GM12891 (cell line): ENCODE measurements around the gene CABYR.
"Not testable (repeated sequence)": the region's sequence is repeated elsewhere in the genome, so short reads cannot be mapped to it uniquely, and the experiment has no call there.

ENCODE experiments used
- DNase-seq: peaks from one replicate; pipeline ENCODE4 v3.0.0; 2011; ENCODE audit warnings: low spot score; ENCODE audit not compliant: insufficient read length
- FAIRE-seq: peaks from 2 replicates; lab custom pipeline; 2011; peaks lifted over from hg19 to GRCh38; lab: Jason Lieb, UNC
- PAX5 ChIP-seq: IDR thresholded peaks from 2 replicates; pipeline ENCODE4 v1.6.1; 2011; ENCODE audit warnings: low read length, moderate library complexity, mild to moderate bottlenecking; ENCODE audit not compliant: insufficient read depth, severe bottlenecking
- POLR2A ChIP-seq: IDR thresholded peaks from 2 replicates; pipeline ENCODE4 v1.6.1; 2011; ENCODE audit warnings: low read depth, low read length, control low read depth
- POLR2AphosphoS5 ChIP-seq: IDR thresholded peaks from 2 replicates; pipeline ENCODE4 v1.6.1; 2011; ENCODE audit warnings: low read depth, low read length, control low read depth
- POU2F2 ChIP-seq: IDR thresholded peaks from 2 replicates; pipeline ENCODE4 v1.6.1; 2011; ENCODE audit warnings: low read depth, mild to moderate bottlenecking, control low read depth, low read length, moderate library complexity
- SPI1 ChIP-seq: IDR thresholded peaks from 2 replicates; pipeline ENCODE4 v1.6.1; 2011; ENCODE audit warnings: low read depth, low read length, control low read depth
- TAF1 ChIP-seq: IDR thresholded peaks from 2 replicates; pipeline ENCODE4 v1.6.1; 2011; ENCODE audit warnings: low read depth, low read length, control low read depth

Gene CABYR

DNA sequence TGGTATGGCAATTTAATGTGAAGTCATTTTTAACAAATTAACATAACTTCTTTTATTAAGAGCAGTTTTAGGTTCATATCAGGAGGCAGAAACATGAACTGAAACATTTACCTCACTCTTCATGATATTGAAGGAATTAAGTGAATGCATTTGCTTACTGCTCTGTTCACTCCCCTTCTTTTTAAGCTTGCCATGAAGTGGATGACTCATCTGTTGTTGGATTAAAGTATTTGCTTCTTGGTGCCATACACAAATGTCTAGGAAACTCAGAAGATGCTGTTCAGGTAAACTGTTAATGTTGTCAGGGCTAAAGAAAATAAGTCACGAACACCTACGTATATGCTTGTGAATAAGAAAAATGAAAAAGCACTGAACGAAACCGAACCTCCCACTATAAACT is 10.2 kb upstream of the CABYR start:
- FAIRE-seq (no peak), DNase-seq (no peak)
- TF ChIP-seq POLR2AphosphoS5: no peak
- no peak for TF ChIP-seq POLR2A
- TF ChIP-seq TAF1: no peak
- TF ChIP-seq POU2F2: no peak
- TF ChIP-seq PAX5: no peak
- TF ChIP-seq SPI1: no peak

- TF ChIP-seq SPI1 (no peak), POLR2A (no peak), TAF1 (no peak), POU2F2 (no peak), POLR2AphosphoS5 (no peak), PAX5 (no peak)
- peak; percentile 9 for FAIRE-seq
- DNase-seq: no peak
Observed at GRCh38 chr18:24130494-24130893, 8.4 kb upstream of the CABYR start.

- TF ChIP-seq POLR2AphosphoS5 (no peak; the same call in 1 of the 2 replicates), PAX5 (no peak), POLR2A (no peak), TAF1 (no peak), SPI1 (no peak), POU2F2 (no peak)
- FAIRE-seq: peak; percentile 74
- DNase-seq: no peak
Observed at GRCh38 chr18:24136967-24137373, 1.9 kb upstream of the CABYR start.

GRCh38 chr18:24138409-24138788 is 463 bp upstream of the CABYR start:
- no peak for FAIRE-seq
- DNase-seq: no peak
- TF ChIP-seq TAF1: no peak
- TF ChIP-seq SPI1: no peak
- TF ChIP-seq PAX5: no peak
- TF ChIP-seq POU2F2: no peak
- TF ChIP-seq POLR2A: no peak

DNA sequence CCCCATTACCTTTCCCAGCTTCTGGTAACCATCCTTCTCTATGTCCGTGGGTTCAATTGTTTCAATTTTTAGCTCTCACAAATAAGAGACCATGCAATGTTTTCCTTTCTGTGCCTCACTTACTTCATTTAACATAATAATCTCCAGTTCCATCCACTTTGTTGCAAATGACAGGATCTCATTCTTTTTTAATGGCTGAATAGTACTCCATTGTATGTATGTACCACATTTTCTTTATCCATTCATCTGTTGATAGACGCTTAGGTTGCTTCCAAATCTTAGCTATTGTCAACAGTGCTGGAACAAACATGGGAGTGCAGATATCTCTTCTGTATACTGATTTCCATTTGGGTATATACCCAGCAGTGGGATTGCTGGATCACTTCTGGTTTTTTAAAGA is 1.8 kb downstream of the CABYR start:
- FAIRE-seq (no peak), DNase-seq (no peak)
- TF ChIP-seq PAX5 (no peak), POLR2A (no peak), POLR2AphosphoS5 (no peak), TAF1 (no peak), POU2F2 (no peak), SPI1 (no peak)

GRCh38 chr18:24142376-24142775 is 3.5 kb downstream of the CABYR start:
- TF ChIP-seq SPI1: no peak
- FAIRE-seq (no peak), DNase-seq (no peak)

GRCh38 chr18:24149591-24149990 is 10.7 kb downstream of the CABYR start:
- not testable (repeated sequence) for DNase-seq, FAIRE-seq

GRCh38 chr18:24153397-24153796 is 14.5 kb downstream of the CABYR start:
- no peak for TF ChIP-seq POU2F2
- TF ChIP-seq SPI1: peak; percentile 68
- FAIRE-seq (no peak), DNase-seq (peak; percentile 21)

DNA sequence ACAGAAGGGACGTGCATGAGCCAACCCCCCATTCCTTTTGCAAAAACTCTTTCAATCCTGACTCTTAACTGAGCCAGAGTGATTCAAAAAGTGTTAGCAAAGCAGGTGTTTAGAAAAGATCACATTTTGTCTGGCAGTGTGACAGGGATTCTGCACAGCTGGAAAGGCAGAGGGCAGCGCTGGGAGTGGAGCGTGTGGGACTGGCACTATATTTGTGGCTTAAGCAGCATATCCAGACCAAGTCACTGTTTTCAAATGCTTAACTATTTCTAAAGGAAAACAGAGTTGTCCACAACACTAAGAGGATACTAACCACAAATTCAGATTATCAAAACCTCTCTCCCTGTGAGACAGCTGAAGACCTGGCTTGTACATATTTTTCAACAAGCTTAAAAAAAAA is 19.0 kb downstream of the CABYR start:
- TF ChIP-seq POLR2AphosphoS5 (no peak), SPI1 (no peak), TAF1 (no peak), PAX5 (no peak), POLR2A (no peak), POU2F2 (no peak)
- DNase-seq (no peak), FAIRE-seq (no peak)

DNA sequence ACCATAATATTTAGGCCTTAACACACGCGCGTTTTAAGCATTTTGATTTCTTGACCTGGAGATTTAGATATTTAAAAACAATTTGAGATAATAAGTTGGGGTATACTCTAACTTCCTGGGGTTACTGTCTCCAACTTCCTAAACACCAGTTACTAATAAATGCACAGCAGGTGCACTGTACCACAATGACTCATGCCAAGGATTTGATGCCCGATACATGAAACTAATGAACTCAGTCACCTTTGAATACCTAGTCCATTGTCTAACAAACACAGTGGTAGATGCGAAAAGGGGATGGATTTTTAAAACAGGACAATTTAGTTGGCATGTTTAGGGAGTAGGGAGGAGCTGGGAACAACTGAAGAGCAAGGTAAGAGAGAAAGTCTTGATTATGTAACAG is 21.2 kb downstream of the CABYR start:
- no peak for DNase-seq
- no peak for TF ChIP-seq POU2F2
- TF ChIP-seq POLR2A: no peak
- TF ChIP-seq SPI1: no peak
- no peak for TF ChIP-seq TAF1
- TF ChIP-seq PAX5: no peak
- no peak for TF ChIP-seq POLR2AphosphoS5
- peak; percentile 61 for FAIRE-seq

GRCh38 chr18:24161304-24161703 is 22.4 kb downstream of the CABYR start:
- no peak for FAIRE-seq
- DNase-seq: no peak
- no peak for TF ChIP-seq SPI1
